Measurements from ENCODE around the gene KCNQ5.

Gene KCNQ5

GRCh38 chr6:72842140-72842539 lies 220.3 kb downstream of the KCNQ5 start:
- Mint-ChIP-seq H3K9me3 (peaks cover 10% of the 10 kb centered on the region), H3K4me1 (peaks cover 12% of the 10 kb centered on the region), H3K27ac (no peak overlapping the region), H3K36me3 (ENCODE audit: low read depth) (no peaks in the 10 kb centered on the region), H3K4me3 (no peak overlapping the region), H3K27me3 (ENCODE audit: low read depth, poor library complexity) (peaks cover 2% of the 10 kb centered on the region)
- DNase-seq, result no peak
- TF ChIP-seq, protein P1, sequence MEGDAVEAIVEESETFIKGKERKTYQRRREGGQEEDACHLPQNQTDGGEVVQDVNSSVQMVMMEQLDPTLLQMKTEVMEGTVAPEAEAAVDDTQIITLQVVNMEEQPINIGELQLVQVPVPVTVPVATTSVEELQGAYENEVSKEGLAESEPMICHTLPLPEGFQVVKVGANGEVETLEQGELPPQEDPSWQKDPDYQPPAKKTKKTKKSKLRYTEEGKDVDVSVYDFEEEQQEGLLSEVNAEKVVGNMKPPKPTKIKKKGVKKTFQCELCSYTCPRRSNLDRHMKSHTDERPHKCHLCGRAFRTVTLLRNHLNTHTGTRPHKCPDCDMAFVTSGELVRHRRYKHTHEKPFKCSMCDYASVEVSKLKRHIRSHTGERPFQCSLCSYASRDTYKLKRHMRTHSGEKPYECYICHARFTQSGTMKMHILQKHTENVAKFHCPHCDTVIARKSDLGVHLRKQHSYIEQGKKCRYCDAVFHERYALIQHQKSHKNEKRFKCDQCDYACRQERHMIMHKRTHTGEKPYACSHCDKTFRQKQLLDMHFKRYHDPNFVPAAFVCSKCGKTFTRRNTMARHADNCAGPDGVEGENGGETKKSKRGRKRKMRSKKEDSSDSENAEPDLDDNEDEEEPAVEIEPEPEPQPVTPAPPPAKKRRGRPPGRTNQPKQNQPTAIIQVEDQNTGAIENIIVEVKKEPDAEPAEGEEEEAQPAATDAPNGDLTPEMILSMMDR (IDR thresholded peaks at IDR 0.05), result no peak

- Mint-ChIP-seq H3K36me3 (ENCODE audit: low read depth) (no peaks in the 10 kb centered on the region), H3K9me3 (peaks cover 10% of the 10 kb centered on the region), H3K4me3 (no peak overlapping the region), H3K27ac (no peak overlapping the region), H3K4me1 (peaks cover 6% of the 10 kb centered on the region), H3K27me3 (ENCODE audit: low read depth, poor library complexity) (peaks cover 2% of the 10 kb centered on the region)
- TF ChIP-seq, protein P1 (IDR thresholded peaks at IDR 0.05), result no peak
- no peak for DNase-seq
Measured at GRCh38 chr6:72844614-72845013, 222.8 kb downstream of the KCNQ5 start.

DNA sequence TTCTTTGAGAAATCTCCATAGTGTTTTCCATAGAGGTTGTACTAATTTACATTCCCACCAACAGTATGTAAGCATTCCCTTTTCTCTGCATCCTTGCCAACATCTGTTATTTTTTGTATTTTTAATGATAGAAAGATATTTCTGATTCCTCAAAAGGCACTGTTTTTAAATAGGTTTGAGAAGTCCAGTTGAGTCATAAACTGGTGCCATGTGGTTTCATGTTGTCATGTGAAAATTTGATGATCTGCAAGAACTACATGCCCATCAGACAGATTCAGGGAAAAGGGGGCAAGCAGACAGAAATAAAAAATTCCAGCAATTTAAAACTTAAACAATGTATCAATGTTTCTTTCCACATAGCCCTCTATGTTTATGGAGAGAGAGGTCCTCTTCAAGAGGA lies 227.5 kb downstream of the KCNQ5 start:
- Mint-ChIP-seq H3K9me3 (no peaks in the 10 kb centered on the region), H3K27ac (no peak overlapping the region), H3K27me3 (ENCODE audit: low read depth, poor library complexity) (no peaks in the 10 kb centered on the region), H3K4me1 (no peaks in the 10 kb centered on the region), H3K36me3 (ENCODE audit: low read depth) (no peaks in the 10 kb centered on the region), H3K4me3 (no peak overlapping the region)
- TF ChIP-seq, protein P1 (IDR thresholded peaks at IDR 0.05), result no peak
- DNase-seq, result no peak

DNA sequence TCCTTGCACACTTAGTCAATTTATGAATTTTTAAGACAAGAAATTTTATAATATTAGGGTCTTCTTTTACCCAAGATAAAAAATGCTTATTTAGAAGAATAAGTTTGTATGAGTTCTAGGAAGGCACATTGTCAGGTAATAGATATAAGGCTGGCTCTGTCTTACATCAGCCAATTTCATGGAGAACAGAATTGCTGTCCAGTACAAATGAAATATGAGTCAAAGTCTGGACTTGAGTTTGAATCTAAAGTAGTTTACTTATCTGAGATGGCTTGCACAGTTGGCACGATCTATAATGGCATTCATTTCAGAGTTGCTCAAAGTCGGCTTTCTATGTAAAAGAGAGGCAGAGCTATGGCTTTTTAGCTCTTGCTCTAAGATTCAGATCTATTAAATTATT lies 228.2 kb downstream of the KCNQ5 start:
- H3K27me3 Mint-ChIP-seq (ENCODE audit: low read depth, poor library complexity), result no peaks in the 10 kb centered on the region
- TF ChIP-seq, protein P1 (IDR thresholded peaks at IDR 0.05), result no peak
- H3K9me3 Mint-ChIP-seq, result no peaks in the 10 kb centered on the region
- no peaks in the 10 kb centered on the region for H3K36me3 Mint-ChIP-seq (ENCODE audit: low read depth)
- H3K27ac Mint-ChIP-seq, result no peak overlapping the region
- no peaks in the 10 kb centered on the region for H3K4me1 Mint-ChIP-seq
- no peak for DNase-seq
- no peak overlapping the region for H3K4me3 Mint-ChIP-seq

DNA sequence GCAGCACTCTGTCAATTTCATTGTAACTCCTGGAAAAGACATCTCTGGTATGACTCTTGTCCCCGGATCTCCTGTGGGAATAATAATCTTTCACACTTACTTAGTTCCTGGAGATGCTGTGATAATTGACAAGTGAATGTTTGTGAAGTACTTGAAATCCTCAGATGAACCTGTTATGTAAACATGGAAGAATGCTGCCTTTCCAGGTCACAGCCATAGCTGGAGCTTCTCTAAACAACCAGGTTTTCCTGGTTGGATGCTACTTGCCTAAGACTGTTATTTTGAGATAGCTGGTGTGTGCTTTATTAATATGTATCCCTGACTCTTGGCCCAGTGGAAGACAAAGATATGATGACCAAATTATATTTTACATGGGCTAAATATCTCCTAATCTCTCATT lies 228.6 kb downstream of the KCNQ5 start:
- no peaks in the 10 kb centered on the region for H3K36me3 Mint-ChIP-seq (ENCODE audit: low read depth)
- H3K4me1 Mint-ChIP-seq, result no peaks in the 10 kb centered on the region
- H3K27ac Mint-ChIP-seq, result no peak overlapping the region
- no peaks in the 10 kb centered on the region for H3K27me3 Mint-ChIP-seq (ENCODE audit: low read depth, poor library complexity)
- no peak overlapping the region for H3K4me3 Mint-ChIP-seq
- DNase-seq, result no peak
- H3K9me3 Mint-ChIP-seq, result no peaks in the 10 kb centered on the region
- TF ChIP-seq, protein P1 (IDR thresholded peaks at IDR 0.05), result no peak

GRCh38 chr6:72855471-72855870 lies 233.6 kb downstream of the KCNQ5 start:
- no peaks in the 10 kb centered on the region for H3K36me3 Mint-ChIP-seq (ENCODE audit: low read depth)
- no peak overlapping the region for H3K27ac Mint-ChIP-seq
- no peak overlapping the region for H3K4me3 Mint-ChIP-seq
- no peaks in the 10 kb centered on the region for H3K27me3 Mint-ChIP-seq (ENCODE audit: low read depth, poor library complexity)
- H3K4me1 Mint-ChIP-seq, result no peaks in the 10 kb centered on the region
- no peak for DNase-seq
- TF ChIP-seq, protein P1 (IDR thresholded peaks at IDR 0.05), result no peak
- no peaks in the 10 kb centered on the region for H3K9me3 Mint-ChIP-seq
